SW480 (cell line): ENCODE measurements around the gene CALML3.

ENCODE experiments used
- DNase-seq: peaks from one replicate; pipeline ENCODE4 v3.0.0-alpha.2; 2016; ENCODE audit warnings: low spot score

CALML3 gene

DNA sequence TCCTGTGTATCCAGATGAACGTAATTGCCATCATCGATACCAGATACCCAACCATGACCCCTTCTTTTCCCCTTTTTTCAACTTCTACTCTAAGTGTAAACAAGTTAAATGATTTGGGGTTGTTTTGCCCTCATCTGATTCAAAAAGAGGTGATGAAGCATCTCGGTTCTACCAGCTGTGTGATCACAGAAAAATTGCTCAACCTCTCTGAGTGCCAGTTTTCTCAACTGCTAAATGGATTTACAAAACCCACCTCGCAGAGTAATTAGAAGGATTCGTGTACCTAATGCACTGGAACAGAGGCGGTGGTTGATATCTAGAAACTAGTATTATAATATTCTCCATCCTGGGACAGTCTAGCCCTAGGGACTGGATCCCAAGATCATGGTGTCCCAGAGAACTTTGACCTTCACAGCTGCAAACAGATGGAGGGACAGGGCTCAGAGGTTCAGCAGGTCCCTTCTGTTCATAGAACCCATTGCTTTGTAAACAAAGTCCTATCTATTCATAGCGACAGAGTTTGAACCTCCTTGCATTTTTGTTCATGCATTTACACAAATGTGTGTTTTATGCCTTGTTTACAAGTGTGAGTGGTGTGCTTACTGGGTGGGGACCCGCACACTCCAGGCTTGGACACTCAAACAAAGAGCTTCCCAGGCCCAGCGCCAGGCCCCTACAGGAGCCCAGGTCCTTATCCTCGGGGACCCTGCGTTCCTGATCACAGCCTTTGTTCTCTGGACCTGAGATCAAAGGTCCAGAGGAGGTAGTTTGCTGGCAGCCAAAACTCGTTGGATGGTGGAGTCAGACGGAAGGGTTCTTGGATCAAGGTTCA, 46.4 kb downstream of the CALML3 start:
- DNase-seq: no peak

DNA sequence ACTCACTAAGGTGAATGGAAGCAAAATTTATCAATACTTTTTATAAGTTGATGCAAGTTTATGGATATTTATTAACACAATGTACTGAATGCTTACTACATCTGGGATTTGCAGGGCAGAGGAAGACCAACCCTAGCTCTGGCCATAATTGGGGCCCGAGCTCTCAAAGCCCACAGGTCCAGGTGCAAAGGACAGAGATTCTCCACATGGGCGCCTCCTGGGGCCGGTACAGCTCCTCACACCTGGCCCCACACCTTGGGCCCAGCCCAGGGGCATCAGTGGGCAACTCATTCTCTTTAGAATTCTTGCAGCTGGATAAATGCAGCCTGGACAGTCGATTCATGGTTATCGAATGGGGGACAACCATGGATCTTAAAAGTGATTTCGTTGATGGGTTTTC, 47.1 kb downstream of the CALML3 start:
- DNase-seq: no peak

GRCh38 chr10:5573319-5573950, 48.7 kb downstream of the CALML3 start:
- DNase-seq: no peak

DNA sequence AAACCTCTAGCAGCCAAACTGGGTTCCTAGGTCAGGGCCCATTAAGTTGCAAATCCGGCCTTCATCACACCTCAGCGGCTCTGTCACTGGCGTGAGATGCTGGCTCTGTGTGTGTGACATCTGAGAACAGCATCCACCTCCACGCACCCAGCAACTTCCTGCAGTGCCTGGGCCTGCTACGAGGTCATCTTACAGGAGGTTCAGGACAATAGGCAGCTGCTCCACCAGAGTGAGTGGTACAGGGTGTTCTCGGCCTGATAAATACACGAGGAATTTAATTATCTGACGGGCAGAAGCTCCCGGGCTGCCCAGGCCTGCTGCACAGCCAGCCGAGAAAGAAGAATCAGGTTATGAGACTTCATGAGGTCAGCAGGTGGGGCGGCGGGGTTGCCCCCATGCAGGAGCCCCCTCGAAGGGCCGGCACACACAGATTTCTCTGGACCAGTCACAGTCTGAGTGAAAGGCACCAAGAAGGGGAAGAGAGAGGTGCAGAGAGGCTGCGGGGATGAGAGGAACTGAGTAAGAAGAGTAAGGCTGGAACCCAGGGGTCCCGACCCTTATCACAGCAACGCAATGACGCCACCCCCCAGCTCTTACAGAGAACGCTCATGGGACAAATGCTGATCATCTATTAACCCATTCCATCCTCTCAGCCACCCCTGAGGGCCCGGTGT, 49.3 kb downstream of the CALML3 start:
- no peak for DNase-seq

GRCh38 chr10:5574642-5575131, 49.9 kb downstream of the CALML3 start:
- no peak for DNase-seq

DNA sequence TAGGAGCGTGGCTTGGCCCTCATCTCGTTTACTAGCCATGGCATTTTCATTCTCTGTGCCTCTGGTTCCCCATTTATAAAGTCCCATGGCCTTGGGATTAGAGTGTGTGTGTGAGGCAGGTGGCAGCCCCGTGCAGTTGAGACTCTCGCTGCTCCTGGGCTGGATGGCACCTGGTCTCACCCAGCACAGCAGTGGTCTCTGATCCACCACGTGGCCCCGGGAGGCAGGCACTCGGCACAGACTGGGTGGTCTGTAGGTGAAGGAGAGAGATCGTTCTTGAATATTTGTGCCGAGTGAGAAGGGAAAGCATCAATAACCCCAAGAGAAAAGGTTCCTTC, 50.4 kb downstream of the CALML3 start:
- no peak for DNase-seq

DNA sequence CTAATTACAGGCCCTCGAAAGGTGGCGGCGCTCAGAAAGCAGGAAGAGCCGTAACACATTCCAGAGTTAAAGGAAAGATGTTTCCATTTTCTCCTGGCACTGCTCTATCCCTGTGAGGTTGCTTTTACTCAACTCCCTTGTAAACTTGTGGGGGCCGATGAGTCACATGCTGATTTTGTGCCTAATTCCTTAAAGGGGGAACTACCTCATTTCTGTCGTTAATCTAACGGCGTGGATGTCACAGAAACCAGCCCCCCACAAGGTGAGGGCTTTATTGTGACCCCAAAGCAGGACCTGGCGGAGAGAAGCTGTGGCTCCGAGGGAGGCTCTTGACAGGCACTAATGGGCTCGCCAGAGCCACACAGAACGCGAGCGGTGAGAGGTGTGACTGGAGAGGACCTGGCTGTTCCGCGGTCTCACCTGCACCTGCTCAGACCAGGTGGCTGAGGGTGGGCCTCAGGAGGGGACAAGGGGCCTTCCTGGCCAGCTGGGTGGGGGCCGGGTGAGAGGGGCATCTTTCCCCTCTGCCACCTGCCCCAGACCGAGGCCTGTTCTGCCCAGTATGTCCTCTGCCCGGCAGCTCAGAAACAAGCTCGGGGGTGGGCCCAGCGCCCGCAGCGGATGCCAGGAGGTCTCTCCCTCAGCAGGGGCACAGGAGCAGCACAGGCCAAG, 50.9 kb downstream of the CALML3 start:
- no peak for DNase-seq

DNA sequence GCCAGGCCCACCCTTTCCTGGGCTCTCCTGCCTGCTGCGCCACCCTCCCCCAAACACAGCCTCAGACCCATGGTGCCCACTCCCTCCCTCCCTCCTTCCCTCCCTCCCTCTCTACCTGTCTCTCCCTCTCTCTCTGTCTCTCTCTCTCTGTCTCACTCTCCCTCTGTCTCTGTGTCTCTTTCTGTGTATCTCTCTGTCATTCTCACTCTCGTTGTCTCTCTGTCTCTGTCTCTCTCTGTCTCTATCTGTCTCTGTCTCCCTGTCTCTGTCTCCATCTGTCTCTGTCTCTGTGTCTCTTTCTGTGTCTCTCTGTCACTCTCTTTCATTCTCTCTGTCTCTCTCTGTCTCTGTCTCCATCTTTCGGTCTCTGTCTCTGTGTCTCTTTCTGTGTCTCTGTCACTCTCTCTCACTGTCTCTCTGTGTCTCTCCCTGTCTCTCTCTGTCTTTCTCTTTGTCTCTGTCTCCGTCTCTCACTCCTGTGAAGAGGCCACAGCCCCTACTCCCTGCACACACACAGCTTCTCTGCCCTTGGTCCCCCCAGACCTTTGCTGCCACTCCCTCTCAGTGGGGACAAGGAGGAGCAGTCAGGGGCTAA, 51.5 kb downstream of the CALML3 start:
- DNase-seq: no peak
